Mesenchymal stem cell (in vitro differentiated cells and primary cell): ENCODE results near the gene DNAJC6.

ENCODE experiments used
- DNase-seq: peaks from one replicate; pipeline ENCODE4 v3.0.0-alpha.2; 2013
- H2AFZ ChIP-seq: one replicate; pipeline ENCODE4 v1.6.1; 2013; ENCODE audit warnings: low read depth, mild to moderate bottlenecking, control low read depth, inconsistent platforms, low read length, moderate library complexity
- H2AK5ac ChIP-seq: 2 replicates; pipeline ENCODE4 v1.6.1; 2013; ENCODE audit warnings: low read length, moderate library complexity, mild to moderate bottlenecking, inconsistent platforms; ENCODE audit not compliant: severe bottlenecking
- H2BK120ac ChIP-seq: one replicate; pipeline ENCODE4 v1.6.1; 2013; ENCODE audit warnings: low read depth, mild to moderate bottlenecking, inconsistent platforms, low read length, moderate library complexity
- H2BK12ac ChIP-seq, 2 experiments: one replicate each; pipeline ENCODE4 v1.6.1; 2013; ENCODE audit warnings: inconsistent platforms in 2 of 2, low read length in 2 of 2, mild to moderate bottlenecking in 2 of 2, moderate library complexity in 2 of 2, control low read depth in 1 of 2
- H2BK15ac ChIP-seq: one replicate; pipeline ENCODE4 v1.6.1; 2013; ENCODE audit warnings: mild to moderate bottlenecking, low read depth, inconsistent platforms; ENCODE audit not compliant: poor library complexity, severe bottlenecking
- H2BK5ac ChIP-seq: 2 replicates; pipeline ENCODE4 v1.6.1; 2013; ENCODE audit warnings: low read depth, mild to moderate bottlenecking, low read length, control low read depth, inconsistent platforms; ENCODE audit not compliant: poor library complexity, severe bottlenecking
- H3K14ac ChIP-seq, 2 experiments: one replicate each; pipeline ENCODE4 v1.6.1; 2013; ENCODE audit warnings: inconsistent platforms in 2 of 2, low read length in 2 of 2, control low read depth in 1 of 2, mild to moderate bottlenecking in 1 of 2, moderate library complexity in 1 of 2
- H3K18ac ChIP-seq, 2 experiments: one replicate each; pipeline ENCODE4 v1.6.1; 2013; ENCODE audit warnings: inconsistent platforms in 2 of 2, low read length in 2 of 2, control low read depth in 1 of 2, low read depth in 1 of 2, mild to moderate bottlenecking in 1 of 2
- H3K23ac ChIP-seq, 2 experiments: one replicate each; pipeline ENCODE4 v1.6.1; 2013; ENCODE audit warnings: inconsistent platforms in 2 of 2, low read length in 2 of 2, mild to moderate bottlenecking in 2 of 2, moderate library complexity in 2 of 2, control low read depth in 1 of 2
- H3K27ac ChIP-seq: 2 replicates; pipeline ENCODE4 v1.5.1; 2013; ENCODE audit warnings: mild to moderate bottlenecking, moderate library complexity, low read length, control low read depth, inconsistent platforms; ENCODE audit not compliant: poor library complexity, severe bottlenecking
- H3K27me3 ChIP-seq, 2 experiments: 2 replicates each; pipeline versions ENCODE4 v1.6.1 to v1.7.0; 2013; ENCODE audit warnings: low read length in 2 of 2, mild to moderate bottlenecking in 2 of 2, moderate library complexity in 2 of 2, control low read depth in 1 of 2, inconsistent platforms in 1 of 2; ENCODE audit not compliant: control insufficient read depth in 1 of 2, insufficient read depth in 1 of 2
- H3K36me3 ChIP-seq, 2 experiments: 2 replicates each; pipeline versions ENCODE4 v1.6.1 to v1.7.0; 2013; ENCODE audit warnings: low read length in 2 of 2, control low read depth in 1 of 2, inconsistent platforms in 1 of 2, low read depth in 1 of 2, mild to moderate bottlenecking in 1 of 2; ENCODE audit not compliant: insufficient read depth in 2 of 2, control insufficient read depth in 1 of 2
- H3K4ac ChIP-seq, 2 experiments: one replicate each; pipeline ENCODE4 v1.6.1; 2013; ENCODE audit warnings: inconsistent platforms in 2 of 2, low read length in 2 of 2, mild to moderate bottlenecking in 2 of 2, moderate library complexity in 2 of 2, control low read depth in 1 of 2, low read depth in 1 of 2
- H3K4me1 ChIP-seq: 2 replicates; pipeline ENCODE4 v1.6.1; 2013; ENCODE audit warnings: low read depth, low read length, control low read depth; ENCODE audit not compliant: control insufficient read depth, insufficient read depth
- H3K4me2 ChIP-seq: 2 replicates; pipeline ENCODE4 v1.6.1; 2013; ENCODE audit warnings: low read length, mild to moderate bottlenecking, inconsistent platforms; ENCODE audit not compliant: poor library complexity, severe bottlenecking
- H3K4me3 ChIP-seq, 2 experiments: 2 replicates each; pipeline versions ENCODE4 v1.5.1 to v1.7.0; 2013; ENCODE audit warnings: low read length in 2 of 2, mild to moderate bottlenecking in 2 of 2, control low read depth in 1 of 2, low read depth in 1 of 2; ENCODE audit not compliant: insufficient read depth in 1 of 2
- H3K79me1 ChIP-seq: replicated peaks from 2 replicates; pipeline ENCODE4 v1.6.1; 2013; ENCODE audit warnings: mild to moderate bottlenecking, control low read depth, low read length, inconsistent platforms; ENCODE audit not compliant: poor library complexity, severe bottlenecking
- H3K9ac ChIP-seq: 2 replicates; pipeline ENCODE4 v1.7.0; 2013; ENCODE audit warnings: mild to moderate bottlenecking, low read length, moderate library complexity
- H3K9me3 ChIP-seq: 2 replicates; pipeline ENCODE4 v1.7.0; 2013; ENCODE audit warnings: mild to moderate bottlenecking, low read length; ENCODE audit not compliant: control insufficient read depth
- H4K8ac ChIP-seq: one replicate; pipeline ENCODE4 v1.6.1; 2013; ENCODE audit warnings: inconsistent platforms, mild to moderate bottlenecking, low read length, moderate library complexity
- H4K91ac ChIP-seq: one replicate; pipeline ENCODE4 v1.6.1; 2013; ENCODE audit warnings: mild to moderate bottlenecking, low read length, inconsistent platforms
- WGBS: methylation state at CpG from one replicate; pipeline ENCODE4 v1.1.7; 2013; ENCODE audit warnings: mixed read lengths; 5-methylcytosine and 5-hydroxymethylcytosine counted together

The DNAJC6 gene

GRCh38 chr1:65409314-65409713 lies 100.0 kb downstream of the DNAJC6 start:
- Histone ChIP-seq H4K8ac (no peak overlapping the region), H3K36me3 (peaks cover 0 to 3% of the 10 kb centered on the region in 2 experiments), H3K79me1 (no peaks in the 10 kb centered on the region), H3K9me3 (no peaks in the 10 kb centered on the region), H3K27me3 (no peaks in the 10 kb centered on the region), H3K4me3 (no peak overlapping the region), H2BK12ac (no peak overlapping the region), H3K4me1 (peaks cover 4% of the 10 kb centered on the region), H2AFZ (no peak overlapping the region), H3K18ac (no peak overlapping the region), H2BK15ac (no peak overlapping the region), H3K14ac (no peak overlapping the region), H3K9ac (no peak overlapping the region), H2BK5ac (peak overlapping the region; percentile 54), H2BK120ac (no peak overlapping the region), H3K4ac (no peak overlapping the region), H3K23ac (no peak overlapping the region), H2AK5ac (no peak overlapping the region), H3K4me2 (no peak overlapping the region), H4K91ac (no peak overlapping the region), H3K27ac (peak overlapping the region; percentile 69)
- no CpG with 5 or more reads among the region's 1 CpG for WGBS
- no peak for DNase-seq

GRCh38 chr1:65409816-65410326 lies 100.5 kb downstream of the DNAJC6 start:
- Histone ChIP-seq H3K9ac (no peak overlapping the region), H4K8ac (no peak overlapping the region), H4K91ac (no peak overlapping the region), H2BK12ac (no peak overlapping the region), H2AFZ (no peak overlapping the region), H2AK5ac (no peak overlapping the region), H2BK15ac (no peak overlapping the region), H3K4me1 (peaks cover 4% of the 10 kb centered on the region), H2BK5ac (no peak overlapping the region), H3K14ac (no peak overlapping the region), H3K27me3 (no peaks in the 10 kb centered on the region), H3K4me2 (no peak overlapping the region), H3K18ac (no peak overlapping the region), H3K27ac (peak overlapping the region; percentile 69), H3K23ac (no peak overlapping the region), H3K36me3 (peaks cover 0 to 3% of the 10 kb centered on the region in 2 experiments), H3K9me3 (no peaks in the 10 kb centered on the region), H3K4me3 (no peak overlapping the region), H2BK120ac (no peak overlapping the region), H3K79me1 (no peaks in the 10 kb centered on the region), H3K4ac (no peak overlapping the region)
- DNase-seq: no peak
- WGBS: 95% methylated on average over 2 of the region's 4 CpGs

- Histone ChIP-seq H3K14ac (no peak overlapping the region), H3K4me3 (no peak overlapping the region), H3K27ac (peak overlapping the region; percentile 78), H2AK5ac (peak overlapping the region; percentile 31), H3K9me3 (no peaks in the 10 kb centered on the region), H3K27me3 (no peaks in the 10 kb centered on the region), H3K4me1 (peaks cover 4% of the 10 kb centered on the region), H2BK120ac (no peak overlapping the region), H2BK12ac (no peak overlapping the region), H2BK5ac (no peak overlapping the region), H3K79me1 (no peaks in the 10 kb centered on the region), H3K4ac (no peak overlapping the region), H4K91ac (no peak overlapping the region), H3K23ac (no peak overlapping the region), H4K8ac (no peak overlapping the region), H3K4me2 (no peak overlapping the region), H3K9ac (no peak overlapping the region), H3K18ac (no peak overlapping the region), H2BK15ac (no peak overlapping the region), H3K36me3 (no peaks in the 10 kb centered on the region), H2AFZ (no peak overlapping the region)
- no peak for DNase-seq
- 82% methylated on average over 4 of the region's 4 CpGs for WGBS
Measured at GRCh38 chr1:65412256-65412983, 103.1 kb downstream of the DNAJC6 start.

GRCh38 chr1:65412984-65413375 lies 103.6 kb downstream of the DNAJC6 start:
- no peak overlapping the region for H2AFZ ChIP-seq
- no peak overlapping the region for H2BK120ac ChIP-seq
- no peak overlapping the region for H4K8ac ChIP-seq
- no peak overlapping the region for H2BK15ac ChIP-seq
- H3K27ac ChIP-seq: peak overlapping the region; percentile 78
- no peak overlapping the region for H3K9ac ChIP-seq
- no peak overlapping the region for H3K14ac ChIP-seq
- H3K9me3 ChIP-seq: no peaks in the 10 kb centered on the region
- H2BK12ac ChIP-seq: no peak overlapping the region
- H4K91ac ChIP-seq: no peak overlapping the region
- peaks cover 4% of the 10 kb centered on the region for H3K4me1 ChIP-seq
- H3K4me3 ChIP-seq: no peak overlapping the region
- DNase-seq: peak; percentile 21
- no peaks in the 10 kb centered on the region for H3K27me3 ChIP-seq
- no peak overlapping the region for H3K18ac ChIP-seq
- no peaks in the 10 kb centered on the region for H3K36me3 ChIP-seq
- no peak overlapping the region for H3K23ac ChIP-seq
- 43% methylated on average over 2 of the region's 3 CpGs for WGBS
- H3K4me2 ChIP-seq: no peak overlapping the region
- H3K4ac ChIP-seq: no peak overlapping the region
- H2BK5ac ChIP-seq: no peak overlapping the region
- no peak overlapping the region for H2AK5ac ChIP-seq
- no peaks in the 10 kb centered on the region for H3K79me1 ChIP-seq
